Measurements from ENCODE around the gene ANGPTL8. TPM values are rescaled to one million over a fixed set of nuclear protein-coding genes. Genes with fewer than 3 reads are reported as not detected.

The ANGPTL8 gene
- total and polyA plus RNA-seq, 4 donors, result 11.8 TPM; not detected in 3

DNA sequence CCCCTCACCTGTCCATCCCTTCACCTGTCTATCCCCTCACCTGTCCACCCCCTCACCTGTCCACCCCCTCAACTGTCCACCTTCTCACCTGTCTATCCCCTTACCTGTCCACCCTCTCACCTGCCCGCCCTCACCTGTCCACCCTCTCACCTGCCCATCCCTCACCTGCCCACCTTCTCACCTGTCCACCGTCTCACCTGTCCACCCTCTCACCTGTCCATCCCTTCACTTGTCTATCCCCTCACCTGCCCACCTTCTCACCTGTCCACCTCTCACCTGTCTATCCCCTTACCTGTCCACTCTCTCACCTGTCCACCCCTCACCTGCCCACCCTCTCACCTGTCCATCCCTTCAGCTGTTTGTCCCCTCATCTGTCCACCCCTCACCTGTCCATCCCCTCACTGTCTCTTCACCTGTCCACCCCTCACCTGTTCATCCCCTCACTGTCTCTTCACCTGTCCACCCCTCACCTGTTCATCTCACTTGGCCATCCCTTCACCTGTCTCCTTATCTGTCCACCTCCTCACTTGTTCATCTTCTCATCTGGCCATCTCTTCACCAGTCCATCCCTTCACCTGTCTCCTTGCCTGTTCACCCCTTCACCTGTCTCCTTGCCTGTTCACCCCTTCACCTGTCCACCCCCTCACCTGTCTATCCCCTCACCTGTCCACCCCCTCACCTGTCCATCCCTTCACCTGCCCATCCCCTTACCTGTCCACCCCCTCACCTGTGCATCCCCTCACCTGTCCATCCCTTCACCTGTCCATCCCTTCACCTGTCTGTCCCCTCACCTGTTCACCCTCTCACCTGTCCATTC, 29.4 kb upstream of the ANGPTL8 start:
- H3K27ac ChIP-seq (ENCODE audit: low read depth in 1 of 2, low read length in 2 of 2), result no peak overlapping the region
- H3K27me3 ChIP-seq (ENCODE audit: control insufficient read depth in 1 of 2, insufficient read depth in 2 of 2, low read length in 1 of 2), result no peaks in the 10 kb centered on the region
- WGBS, 2 donors, result 77 to 86% methylated on average over 2 of the region's 2 CpGs
- no peaks in the 10 kb centered on the region for H3K9me3 ChIP-seq (ENCODE audit: control insufficient read depth, low read length)
- DNase-seq, result no peak
- intact Hi-C loops (cut with DNase I), result no loop called here
- peaks cover 0 to 2% of the 10 kb centered on the region in 2 donors for H3K36me3 ChIP-seq (ENCODE audit: control insufficient read depth in 1 of 2, insufficient read depth in 2 of 2, low read length in 1 of 2)
- no peaks in the 10 kb centered on the region for H3K4me1 ChIP-seq (ENCODE audit: control insufficient read depth in 1 of 2, insufficient read depth in 2 of 2, low read length in 2 of 2)
- peak; percentile 48 for ATAC-seq (ENCODE audit: low FRiP score)
- no peak overlapping the region for H3K4me3 ChIP-seq (ENCODE audit: low read length in 2 of 2)

DNA sequence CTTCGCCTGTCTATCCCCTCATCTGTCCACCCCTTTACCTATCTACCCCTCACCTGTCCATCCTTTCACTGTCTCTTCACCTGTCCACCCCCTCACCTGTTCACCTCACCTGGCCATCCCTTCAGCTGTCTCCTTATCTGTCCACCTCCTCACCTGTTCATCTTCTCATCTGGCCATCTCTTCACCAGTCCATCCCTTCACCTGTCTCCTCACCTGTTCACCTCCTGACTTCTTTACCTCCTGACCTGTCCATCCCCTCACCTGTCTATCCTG, 28.8 kb upstream of the ANGPTL8 start:
- Histone ChIP-seq H3K27ac (ENCODE audit: low read depth in 1 of 2, low read length in 2 of 2) (no peak overlapping the region), H3K27me3 (ENCODE audit: control insufficient read depth in 1 of 2, insufficient read depth in 2 of 2, low read length in 1 of 2) (no peaks in the 10 kb centered on the region), H3K9me3 (ENCODE audit: control insufficient read depth, low read length) (no peaks in the 10 kb centered on the region), H3K4me3 (ENCODE audit: low read length in 2 of 2) (no peak overlapping the region), H3K4me1 (ENCODE audit: control insufficient read depth in 1 of 2, insufficient read depth in 2 of 2, low read length in 2 of 2) (no peaks in the 10 kb centered on the region), H3K36me3 (ENCODE audit: control insufficient read depth in 1 of 2, insufficient read depth in 2 of 2, low read length in 1 of 2) (peaks cover 0 to 2% of the 10 kb centered on the region in 2 donors)
- intact Hi-C loops (cut with DNase I), result no loop called here
- 90 to 100% methylated on average over 1 of the region's 1 CpG for WGBS, 2 donors
- ATAC-seq (ENCODE audit: low FRiP score) (no peak), DNase-seq (no peak)

DNA sequence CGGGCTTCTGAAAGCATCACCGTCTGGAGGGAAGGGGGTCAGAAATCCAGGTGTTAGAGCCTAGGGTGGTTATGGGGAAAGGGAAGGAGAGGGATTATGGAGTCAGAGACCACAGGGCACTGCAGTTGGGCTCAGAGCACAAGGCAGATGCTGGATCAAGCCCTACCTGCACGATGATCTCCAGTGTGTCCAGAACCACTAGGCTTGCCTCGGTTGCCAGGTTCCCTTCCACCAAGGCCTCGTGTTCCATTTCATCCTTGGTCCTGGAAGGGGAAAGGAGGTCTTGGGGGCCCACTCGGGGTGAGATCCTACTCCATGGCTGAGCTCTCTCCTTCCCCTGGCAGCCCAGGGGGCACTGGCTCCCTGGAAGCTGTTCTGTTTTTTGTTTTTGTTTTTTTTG, 25.0 kb upstream of the ANGPTL8 start:
- peaks cover 0 to 2% of the 10 kb centered on the region in 2 donors for H3K36me3 ChIP-seq (ENCODE audit: control insufficient read depth in 1 of 2, insufficient read depth in 2 of 2, low read length in 1 of 2)

DNA sequence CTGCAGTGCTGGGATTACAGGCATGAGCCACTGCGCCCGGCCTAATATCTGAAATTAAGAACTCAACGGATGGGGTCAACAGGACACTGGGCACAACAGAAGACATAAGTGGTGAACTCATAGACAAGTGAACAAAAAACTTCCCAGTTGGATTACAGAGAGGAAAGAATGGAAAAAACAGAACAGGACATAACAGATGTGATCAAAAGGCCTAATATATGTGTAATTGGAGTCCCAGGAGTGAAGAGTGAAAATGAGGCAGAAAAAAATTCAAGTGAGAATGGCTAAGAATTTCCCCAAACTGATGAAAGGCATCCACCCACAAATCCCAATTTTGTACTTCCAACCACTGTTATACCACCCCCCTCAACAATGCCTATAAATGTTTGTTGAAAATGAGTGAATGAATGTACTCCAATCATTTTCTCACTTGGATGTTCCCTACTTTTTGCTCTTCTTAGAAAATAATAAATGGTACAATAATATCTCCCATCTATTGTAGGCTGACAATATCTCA, 18.3 kb upstream of the ANGPTL8 start:
- WGBS, 2 donors, result 97 to 98% methylated on average over 3 of the region's 3 CpGs
- Histone ChIP-seq H3K4me3 (ENCODE audit: low read length in 2 of 2) (no peak overlapping the region), H3K27me3 (ENCODE audit: control insufficient read depth in 1 of 2, insufficient read depth in 2 of 2, low read length in 1 of 2) (no peaks in the 10 kb centered on the region), H3K27ac (ENCODE audit: low read depth in 1 of 2, low read length in 2 of 2) (no peak overlapping the region), H3K4me1 (ENCODE audit: control insufficient read depth in 1 of 2, insufficient read depth in 2 of 2, low read length in 2 of 2) (no peaks in the 10 kb centered on the region), H3K9me3 (ENCODE audit: control insufficient read depth, low read length) (peaks cover 4% of the 10 kb centered on the region), H3K36me3 (ENCODE audit: control insufficient read depth in 1 of 2, insufficient read depth in 2 of 2, low read length in 1 of 2) (peaks cover 0 to 13% of the 10 kb centered on the region in 2 donors)
- ATAC-seq (ENCODE audit: low FRiP score) (no peak), DNase-seq (no peak)
- intact Hi-C loops (cut with DNase I), result no loop called here

More for the DNA sequence above, 25.0 kb upstream of the ANGPTL8 start:
- H3K27ac ChIP-seq (ENCODE audit: low read depth in 1 of 2, low read length in 2 of 2), result no peak overlapping the region
- no peaks in the 10 kb centered on the region for H3K27me3 ChIP-seq (ENCODE audit: control insufficient read depth in 1 of 2, insufficient read depth in 2 of 2, low read length in 1 of 2)
- no peak for ATAC-seq (ENCODE audit: low FRiP score)
- no peak for DNase-seq
- H3K9me3 ChIP-seq (ENCODE audit: control insufficient read depth, low read length), result no peaks in the 10 kb centered on the region
- H3K4me3 ChIP-seq (ENCODE audit: low read length in 2 of 2), result no peak overlapping the region
- intact Hi-C loops (cut with DNase I), result no loop called here
- no peaks in the 10 kb centered on the region for H3K4me1 ChIP-seq (ENCODE audit: control insufficient read depth in 1 of 2, insufficient read depth in 2 of 2, low read length in 2 of 2)
- WGBS, 2 donors, result 88 to 94% methylated on average over 6 of the region's 6 CpGs

DNA sequence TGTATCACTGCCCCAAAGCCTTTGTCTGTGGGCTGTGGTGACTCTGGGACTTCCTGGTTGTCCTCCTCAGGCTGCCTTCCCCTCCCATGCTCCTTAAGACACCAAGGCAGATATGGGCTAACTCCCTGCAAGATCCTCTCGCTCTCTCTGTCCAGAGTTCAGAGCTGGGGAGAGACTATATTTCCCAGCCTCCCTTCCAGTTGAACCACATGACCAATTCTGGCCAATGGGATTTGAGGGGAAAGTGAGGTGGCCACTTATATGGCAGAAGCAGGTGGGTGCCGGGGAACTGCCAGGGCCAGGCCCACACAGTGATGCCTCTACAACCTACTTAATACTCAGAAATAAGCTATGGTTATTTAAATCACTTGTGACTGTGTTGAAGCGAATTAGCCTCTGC, 16.2 kb upstream of the ANGPTL8 start:
- intact Hi-C loops (cut with DNase I), result no loop called here
- DNase-seq, result no peak
- WGBS, 2 donors, result 97 to 99% methylated on average over 3 of the region's 3 CpGs
- H3K4me3 ChIP-seq (ENCODE audit: low read length in 2 of 2), result no peak overlapping the region
- H3K27me3 ChIP-seq (ENCODE audit: control insufficient read depth in 1 of 2, insufficient read depth in 2 of 2, low read length in 1 of 2), result no peaks in the 10 kb centered on the region
- no peak for ATAC-seq (ENCODE audit: low FRiP score)
- H3K36me3 ChIP-seq (ENCODE audit: control insufficient read depth in 1 of 2, insufficient read depth in 2 of 2, low read length in 1 of 2), result peaks cover 0 to 13% of the 10 kb centered on the region in 2 donors
- H3K27ac ChIP-seq (ENCODE audit: low read depth in 1 of 2, low read length in 2 of 2), result no peak overlapping the region
- H3K4me1 ChIP-seq (ENCODE audit: control insufficient read depth in 1 of 2, insufficient read depth in 2 of 2, low read length in 2 of 2), result no peaks in the 10 kb centered on the region
- peaks cover 4% of the 10 kb centered on the region for H3K9me3 ChIP-seq (ENCODE audit: control insufficient read depth, low read length)

DNA sequence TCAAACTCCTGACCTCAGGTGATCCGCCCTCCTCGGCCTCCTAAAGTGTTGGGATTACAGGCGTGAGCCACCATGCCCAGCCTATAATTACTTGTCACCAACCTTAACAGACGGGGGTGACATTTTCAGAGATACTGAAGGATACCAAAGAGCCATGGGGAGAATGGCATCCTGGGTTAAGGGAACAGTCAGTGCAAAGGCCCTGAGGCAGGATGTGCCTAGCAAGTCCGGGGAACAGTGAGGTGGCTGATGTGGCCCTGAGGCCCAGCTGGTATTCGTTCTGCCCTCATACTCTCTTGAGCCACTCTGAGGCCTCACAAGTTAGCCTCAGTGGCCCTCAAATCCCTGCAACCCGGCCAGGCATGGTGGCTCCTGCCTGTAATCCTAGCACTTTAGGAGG, 15.0 kb upstream of the ANGPTL8 start:
- H3K4me1 ChIP-seq (ENCODE audit: control insufficient read depth in 1 of 2, insufficient read depth in 2 of 2, low read length in 2 of 2), result no peaks in the 10 kb centered on the region
- H3K27me3 ChIP-seq (ENCODE audit: control insufficient read depth in 1 of 2, insufficient read depth in 2 of 2, low read length in 1 of 2), result no peaks in the 10 kb centered on the region
- WGBS, 2 donors, result 95 to 98% methylated on average over 7 of the region's 7 CpGs
- H3K9me3 ChIP-seq (ENCODE audit: control insufficient read depth, low read length), result peaks cover 4% of the 10 kb centered on the region
- no peak overlapping the region for H3K4me3 ChIP-seq (ENCODE audit: low read length in 2 of 2)
- ATAC-seq (ENCODE audit: low FRiP score), result no peak
- no peak for DNase-seq
- no peak overlapping the region for H3K27ac ChIP-seq (ENCODE audit: low read depth in 1 of 2, low read length in 2 of 2)
- intact Hi-C loops (cut with DNase I), result no loop called here
- peaks cover 0 to 13% of the 10 kb centered on the region in 2 donors for H3K36me3 ChIP-seq (ENCODE audit: control insufficient read depth in 1 of 2, insufficient read depth in 2 of 2, low read length in 1 of 2)

DNA sequence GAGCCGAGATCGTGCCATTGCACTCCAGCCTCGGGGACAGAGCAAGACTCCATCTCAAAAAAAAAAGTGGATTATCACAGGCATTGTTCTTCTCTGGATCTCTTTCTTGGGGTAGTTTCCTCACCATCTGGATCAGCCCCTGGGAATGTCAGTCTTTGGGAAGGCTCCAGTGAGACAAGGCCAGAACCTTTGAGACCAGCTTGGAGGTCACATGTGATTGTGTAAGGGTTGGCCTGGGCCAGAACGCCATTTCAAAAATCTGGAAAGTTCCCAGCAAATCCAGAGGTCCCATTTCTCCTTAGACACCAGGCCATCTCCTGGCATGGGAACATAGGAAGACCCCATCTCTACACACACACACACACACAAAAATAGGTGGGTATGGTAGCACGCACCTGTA, 14.2 kb upstream of the ANGPTL8 start:
- no peak for ATAC-seq (ENCODE audit: low FRiP score)
- H3K36me3 ChIP-seq (ENCODE audit: control insufficient read depth in 1 of 2, insufficient read depth in 2 of 2, low read length in 1 of 2), result peaks cover 0 to 13% of the 10 kb centered on the region in 2 donors
- no peaks in the 10 kb centered on the region for H3K27me3 ChIP-seq (ENCODE audit: control insufficient read depth in 1 of 2, insufficient read depth in 2 of 2, low read length in 1 of 2)
- WGBS, 2 donors, result 90 to 92% methylated on average over 5 of the region's 5 CpGs
- H3K4me1 ChIP-seq (ENCODE audit: control insufficient read depth in 1 of 2, insufficient read depth in 2 of 2, low read length in 2 of 2), result no peaks in the 10 kb centered on the region
- H3K9me3 ChIP-seq (ENCODE audit: control insufficient read depth, low read length), result peaks cover 4% of the 10 kb centered on the region
- no peak overlapping the region for H3K4me3 ChIP-seq (ENCODE audit: low read length in 2 of 2)
- no peak overlapping the region for H3K27ac ChIP-seq (ENCODE audit: low read depth in 1 of 2, low read length in 2 of 2)
- no peak for DNase-seq
- intact Hi-C loops (cut with DNase I), result no loop called here

DNA sequence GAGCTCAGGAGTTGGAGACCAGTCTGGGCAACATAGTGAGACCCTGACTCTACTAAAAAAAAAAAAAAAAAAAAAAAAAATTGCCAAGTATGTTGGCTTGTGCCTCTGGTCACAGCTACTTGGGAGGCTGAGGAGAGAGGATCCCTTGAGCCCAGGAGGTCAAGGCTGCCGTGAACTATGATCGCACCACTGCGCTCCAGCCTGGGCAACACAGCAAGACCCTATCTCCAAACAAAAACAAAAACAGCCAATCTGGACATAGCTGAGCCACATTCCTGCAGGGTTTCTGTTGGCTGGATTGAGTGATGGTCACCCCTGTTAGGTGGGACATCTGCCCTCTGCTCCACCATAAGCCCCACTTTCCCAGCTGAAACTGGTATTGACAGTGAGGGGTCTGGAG, 13.6 kb upstream of the ANGPTL8 start:
- H3K27ac ChIP-seq (ENCODE audit: low read depth in 1 of 2, low read length in 2 of 2), result no peak overlapping the region
- H3K27me3 ChIP-seq (ENCODE audit: control insufficient read depth in 1 of 2, insufficient read depth in 2 of 2, low read length in 1 of 2), result no peaks in the 10 kb centered on the region
- ATAC-seq (ENCODE audit: low FRiP score) (no peak), DNase-seq (no peak)
- peaks cover 0 to 11% of the 10 kb centered on the region in 2 donors for H3K36me3 ChIP-seq (ENCODE audit: control insufficient read depth in 1 of 2, insufficient read depth in 2 of 2, low read length in 1 of 2)
- intact Hi-C loops (cut with DNase I), result no loop called here
- H3K4me1 ChIP-seq (ENCODE audit: control insufficient read depth in 1 of 2, insufficient read depth in 2 of 2, low read length in 2 of 2), result no peaks in the 10 kb centered on the region
- peaks cover 4% of the 10 kb centered on the region for H3K9me3 ChIP-seq (ENCODE audit: control insufficient read depth, low read length)
- 96 to 97% methylated on average over 3 of the region's 3 CpGs for WGBS, 2 donors
- H3K4me3 ChIP-seq (ENCODE audit: low read length in 2 of 2), result no peak overlapping the region

DNA sequence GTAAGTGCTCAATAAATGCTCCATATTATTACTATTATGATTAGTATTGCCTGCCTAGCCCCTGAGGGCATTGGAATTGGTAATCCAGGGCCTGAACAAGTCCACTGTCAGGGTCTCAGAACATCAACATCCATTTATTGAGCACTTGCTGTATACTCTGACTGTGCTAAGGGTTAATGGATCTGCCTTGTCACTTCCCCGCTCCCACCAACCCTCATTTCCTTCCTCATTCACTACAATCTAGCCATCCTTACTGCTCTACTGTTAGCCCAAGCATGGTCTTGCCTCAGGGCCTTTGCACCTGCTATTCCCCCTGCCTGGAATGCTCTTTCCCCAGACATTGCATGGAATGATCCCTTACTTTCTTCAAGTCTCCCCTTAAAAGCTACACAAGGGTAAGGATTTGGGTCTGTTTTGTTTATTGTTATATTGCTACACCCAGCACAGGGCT, 12.7 kb upstream of the ANGPTL8 start:
- Histone ChIP-seq H3K27me3 (ENCODE audit: control insufficient read depth in 1 of 2, insufficient read depth in 2 of 2, low read length in 1 of 2) (no peaks in the 10 kb centered on the region), H3K27ac (ENCODE audit: low read depth in 1 of 2, low read length in 2 of 2) (no peak overlapping the region), H3K4me1 (ENCODE audit: control insufficient read depth in 1 of 2, insufficient read depth in 2 of 2, low read length in 2 of 2) (no peaks in the 10 kb centered on the region), H3K9me3 (ENCODE audit: control insufficient read depth, low read length) (peaks cover 3% of the 10 kb centered on the region), H3K36me3 (ENCODE audit: control insufficient read depth in 1 of 2, insufficient read depth in 2 of 2, low read length in 1 of 2) (peaks cover 0 to 8% of the 10 kb centered on the region in 2 donors), H3K4me3 (ENCODE audit: low read length in 2 of 2) (no peak overlapping the region)
- intact Hi-C loops (cut with DNase I), result no loop called here
- DNase-seq (no peak), ATAC-seq (ENCODE audit: low FRiP score) (no peak)
- WGBS, 2 donors, result 88 to 91% methylated on average over 1 of the region's 1 CpG
